Muscle of leg (tissue), 11 donors: ENCODE measurements around the gene DCDC2. TPM values are rescaled to one million over a fixed set of nuclear protein-coding genes. Genes with fewer than 3 reads are reported as not detected.
"Not testable (repeated sequence)": the region's sequence is repeated elsewhere in the genome, so short reads cannot be mapped to it uniquely, and the experiment has no call there.

ENCODE experiments used
- DNase-seq: peaks from one replicate; pipeline ENCODE4 v3.0.0; 2013
- H3K27ac ChIP-seq: one replicate; pipeline ENCODE4 v1.5.1; 2013; ENCODE audit warnings: mild to moderate bottlenecking, low read length, control low read depth
- H3K27me3 ChIP-seq: one replicate; pipeline ENCODE4 v1.6.1; 2013; ENCODE audit warnings: low read length; ENCODE audit not compliant: control insufficient read depth, insufficient read depth
- H3K36me3 ChIP-seq: one replicate; pipeline ENCODE4 v1.6.1; 2013; ENCODE audit warnings: low read length; ENCODE audit not compliant: control insufficient read depth, insufficient read depth
- H3K4me1 ChIP-seq: one replicate; pipeline ENCODE4 v1.6.1; 2013; ENCODE audit warnings: low read length; ENCODE audit not compliant: control insufficient read depth, insufficient read depth
- H3K4me3 ChIP-seq: one replicate; pipeline ENCODE4 v1.5.1; 2013; ENCODE audit warnings: low read length, control low read depth
- H3K9me3 ChIP-seq: replicated peaks from 2 replicates; pipeline ENCODE4 v1.6.1; 2013; ENCODE audit warnings: low read depth, low read length; ENCODE audit not compliant: control insufficient read depth
- WGBS: methylation state at CpG from one replicate; pipeline ENCODE4 v1.1.5; 2013; ENCODE audit warnings: missing lambda C conversion rate; ENCODE audit not compliant: insufficient coverage; 5-methylcytosine and 5-hydroxymethylcytosine counted together
- polyA plus RNA-seq, 8 donors: library from polyadenylated mRNA; unstranded; fragments of 120-200 nt; gene quantifications; one replicate each; pipeline versions ENCODE4 v1.2.1 to v1.2.3, GENCODE V29; 2013; ENCODE audit warnings: inconsistent platforms in 1 of 8, low replicate concordance in 1 of 8; ENCODE audit not compliant: insufficient read length in 8 of 8, insufficient read depth in 1 of 8
- total RNA-seq: library from RNA; stranded (reverse); fragments of 120-200 nt; gene quantifications from one replicate; pipeline ENCODE4 v1.2.4, GENCODE V29; 2013

DCDC2 gene
- total and polyA plus RNA-seq, 9 donors: 0.04 to 0.60 (median 0.17) TPM

DNA sequence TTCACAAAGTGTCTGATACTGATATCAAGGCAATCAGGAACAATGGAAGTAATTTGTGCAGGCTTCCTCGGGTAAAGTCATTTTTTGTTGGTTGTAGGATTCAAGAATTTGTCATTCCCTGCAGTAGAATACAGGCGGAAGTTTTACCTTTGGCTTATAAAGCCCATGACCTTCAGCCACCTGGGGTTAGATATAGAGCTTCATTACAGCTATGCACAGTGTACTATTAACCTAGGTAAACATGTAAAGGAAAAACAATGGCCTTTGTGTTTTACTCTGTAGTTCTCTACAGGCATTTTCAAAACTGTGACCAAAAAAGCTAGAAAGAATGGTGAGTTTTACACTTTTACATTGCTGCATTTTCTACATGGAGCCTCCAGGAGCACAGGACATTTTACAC, 116.9 kb downstream of the DCDC2 start:
- DNase-seq: no peak
- Histone ChIP-seq H3K36me3 (no peaks in the 10 kb centered on the region), H3K9me3 (no peaks in the 10 kb centered on the region), H3K27me3 (no peaks in the 10 kb centered on the region), H3K27ac (no peak overlapping the region), H3K4me3 (no peak overlapping the region), H3K4me1 (no peaks in the 10 kb centered on the region)
- no CpG with 5 or more reads among the region's 2 CpGs for WGBS

DNA sequence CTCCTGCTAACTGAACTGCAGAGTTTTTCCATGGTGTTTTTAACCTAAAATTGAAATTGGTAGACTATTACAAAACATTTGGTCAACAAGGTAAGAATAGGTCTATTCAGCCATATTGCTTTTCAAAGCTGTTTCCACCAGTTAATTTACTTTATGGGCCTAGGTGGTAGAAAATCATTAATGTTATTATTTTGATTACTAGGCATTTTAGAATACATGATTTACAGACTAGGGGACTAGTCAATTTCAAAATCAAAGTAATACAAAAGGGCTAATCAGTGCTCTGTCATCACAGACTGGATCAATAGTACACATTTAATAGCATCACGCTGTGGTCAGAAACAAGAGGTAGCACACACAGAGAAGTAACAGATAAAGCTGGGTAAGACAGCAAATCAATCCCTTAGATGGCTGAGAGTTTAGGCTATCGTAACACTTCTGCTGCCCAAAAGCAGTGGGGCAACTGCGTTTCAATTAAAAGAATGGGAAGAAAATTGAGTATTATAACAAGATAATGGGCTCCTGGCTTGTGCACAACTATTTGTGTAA, 117.4 kb downstream of the DCDC2 start:
- H3K4me3 ChIP-seq: no peak overlapping the region
- H3K4me1 ChIP-seq: no peaks in the 10 kb centered on the region
- H3K27ac ChIP-seq: no peak overlapping the region
- 100% methylated on average over 2 of the region's 3 CpGs for WGBS
- no peaks in the 10 kb centered on the region for H3K9me3 ChIP-seq
- no peaks in the 10 kb centered on the region for H3K27me3 ChIP-seq
- DNase-seq: no peak
- H3K36me3 ChIP-seq: no peaks in the 10 kb centered on the region

DNA sequence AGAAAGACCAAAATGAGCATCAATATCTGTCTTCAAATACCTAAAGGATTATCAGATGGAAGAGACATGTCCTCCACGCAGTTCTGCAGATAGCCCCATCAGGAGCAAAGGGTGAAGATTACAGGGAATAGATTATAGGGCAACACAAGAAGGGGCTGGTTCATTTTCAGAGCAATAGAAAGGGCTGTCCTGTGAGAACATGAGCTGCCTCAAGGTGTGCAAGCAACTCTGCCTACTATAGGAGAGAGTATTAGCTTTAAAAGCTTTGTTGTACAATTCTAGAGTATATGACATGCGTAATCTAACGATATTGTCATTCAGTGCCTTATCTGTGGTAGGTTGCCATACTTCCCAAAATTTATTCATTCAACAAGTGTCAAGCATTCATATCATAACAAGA, 119.2 kb downstream of the DCDC2 start:
- Histone ChIP-seq H3K4me1 (no peaks in the 10 kb centered on the region), H3K36me3 (no peaks in the 10 kb centered on the region), H3K27ac (no peak overlapping the region), H3K9me3 (no peaks in the 10 kb centered on the region), H3K4me3 (no peak overlapping the region), H3K27me3 (no peaks in the 10 kb centered on the region)
- whole genome bisulfite sequencing: no CpG with 5 or more reads among the region's 3 CpGs
- DNase-seq: no peak

DNA sequence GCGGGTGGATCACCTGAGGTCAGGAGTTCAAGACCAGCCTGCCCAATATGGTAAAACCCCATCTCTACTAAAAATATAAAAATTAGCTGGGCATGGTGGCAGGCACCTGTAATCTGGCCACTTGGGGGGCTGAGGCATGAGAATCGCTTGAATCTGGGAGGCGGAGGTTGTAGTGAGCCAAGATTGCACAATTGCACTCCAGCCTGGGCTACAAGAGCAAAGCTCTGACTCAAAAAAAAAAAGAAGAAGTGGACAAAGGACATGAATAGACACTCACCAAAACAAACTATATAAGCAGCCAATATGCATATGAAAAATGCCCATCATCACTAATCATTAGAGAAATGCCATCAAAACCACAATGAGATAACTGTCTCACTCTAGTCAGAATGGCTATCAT, 121.1 kb downstream of the DCDC2 start:
- not testable (repeated sequence) for H3K36me3 ChIP-seq, DNase-seq, H3K4me3 ChIP-seq, H3K9me3 ChIP-seq, H3K27me3 ChIP-seq, H3K27ac ChIP-seq, H3K4me1 ChIP-seq
- WGBS: no CpG with 5 or more reads among the region's 3 CpGs

DNA sequence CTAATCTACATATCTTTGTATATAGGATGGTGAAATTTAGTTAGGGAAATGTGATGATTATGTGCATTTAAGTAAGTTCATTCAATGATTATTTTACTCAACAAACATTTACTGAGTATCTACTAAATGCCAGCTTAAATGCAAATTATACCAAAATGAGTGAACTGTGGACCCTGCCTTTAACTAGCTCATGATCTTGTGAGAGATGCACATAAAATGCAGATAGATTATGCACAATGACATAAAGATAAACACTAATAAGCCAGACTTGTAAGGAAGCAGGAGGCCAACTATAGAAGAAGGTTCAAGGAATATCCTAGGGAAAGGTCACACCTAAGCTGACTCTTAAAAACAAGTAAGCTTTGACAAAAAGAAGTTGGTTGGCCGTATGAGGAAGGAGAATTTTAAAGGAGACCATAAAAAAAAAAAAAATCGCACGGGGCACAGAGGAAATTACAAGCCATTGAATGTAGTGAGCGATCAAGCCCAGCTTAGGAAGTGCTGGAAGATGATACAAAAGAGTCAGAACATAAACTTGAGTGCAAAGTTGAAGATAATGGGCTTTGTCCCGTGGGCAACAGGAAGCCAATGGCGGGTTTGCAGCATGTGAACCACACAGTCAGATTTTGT, 123.9 kb downstream of the DCDC2 start:
- Histone ChIP-seq H3K9me3 (no peaks in the 10 kb centered on the region), H3K4me1 (no peaks in the 10 kb centered on the region), H3K27ac (no peak overlapping the region), H3K4me3 (no peak overlapping the region), H3K36me3 (no peaks in the 10 kb centered on the region), H3K27me3 (no peaks in the 10 kb centered on the region)
- no peak for DNase-seq
- 72% methylated on average over 6 of the region's 6 CpGs for WGBS

DNA sequence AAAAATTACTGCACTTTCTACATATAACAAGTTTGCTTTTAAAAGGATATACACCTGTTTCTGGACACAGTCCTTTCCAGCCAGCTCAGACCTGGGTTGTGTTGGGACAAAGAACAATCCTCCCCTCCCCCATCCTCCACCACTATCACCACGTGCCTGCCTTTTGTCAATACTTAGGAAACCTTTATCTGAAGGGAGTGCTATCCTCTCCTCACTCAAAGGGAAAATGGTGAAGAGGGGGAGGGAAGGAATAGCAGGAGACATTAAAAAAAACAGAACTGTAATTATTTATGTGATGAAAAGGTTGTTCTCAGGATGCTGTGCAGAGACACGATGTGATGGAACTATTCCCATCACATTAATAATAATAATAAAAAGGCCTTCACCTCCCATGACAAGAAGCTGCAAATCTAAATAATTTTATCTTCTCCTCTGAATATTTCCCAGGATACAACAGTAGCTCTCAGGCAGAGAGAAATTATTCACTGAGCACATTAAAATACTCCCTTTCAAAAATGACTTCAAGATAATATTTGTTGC, 126.4 kb downstream of the DCDC2 start:
- no peaks in the 10 kb centered on the region for H3K36me3 ChIP-seq
- H3K27ac ChIP-seq: no peak overlapping the region
- no peak for DNase-seq
- no peaks in the 10 kb centered on the region for H3K4me1 ChIP-seq
- H3K27me3 ChIP-seq: no peaks in the 10 kb centered on the region
- no peak overlapping the region for H3K4me3 ChIP-seq
- no CpG with 5 or more reads among the region's 2 CpGs for WGBS
- H3K9me3 ChIP-seq: no peaks in the 10 kb centered on the region

DNA sequence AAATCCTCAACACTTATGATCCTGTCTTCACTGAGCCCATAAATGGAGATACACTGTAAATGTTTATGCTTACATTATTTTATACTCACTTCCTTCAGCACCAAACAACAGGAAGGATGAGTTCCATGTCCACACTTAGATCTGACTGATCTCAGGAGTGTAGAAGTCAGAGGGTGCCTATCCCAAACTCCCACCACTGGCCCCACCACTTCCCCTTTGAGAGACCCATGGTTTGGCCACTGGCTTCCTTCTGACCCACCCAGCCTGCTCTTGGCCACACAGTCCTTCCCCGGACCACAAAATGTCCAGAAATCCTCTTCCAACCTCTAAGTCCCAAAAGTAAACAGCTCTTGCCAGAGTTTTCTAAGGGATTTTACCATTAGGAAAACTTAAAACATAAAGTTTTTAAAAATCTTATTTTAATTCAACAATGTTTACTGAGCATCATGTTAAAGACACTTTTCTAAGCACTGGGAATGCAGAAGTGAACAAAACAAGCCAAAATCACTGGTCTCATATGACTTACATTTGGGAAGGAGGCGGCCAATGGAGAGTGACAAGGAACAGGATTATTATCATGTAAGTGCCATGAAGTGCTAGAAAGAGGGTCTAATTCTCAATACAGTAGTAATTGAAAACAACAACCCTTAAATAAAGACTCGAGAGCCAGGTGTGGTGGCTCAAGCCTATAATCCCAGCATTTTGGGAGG, 128.0 kb downstream of the DCDC2 start:
- H3K27ac ChIP-seq: no peak overlapping the region
- DNase-seq: no peak
- WGBS: no CpG with 5 or more reads among the region's 3 CpGs
- H3K36me3 ChIP-seq: no peaks in the 10 kb centered on the region
- H3K4me3 ChIP-seq: no peak overlapping the region
- no peaks in the 10 kb centered on the region for H3K9me3 ChIP-seq
- H3K4me1 ChIP-seq: no peaks in the 10 kb centered on the region
- H3K27me3 ChIP-seq: no peaks in the 10 kb centered on the region

DNA sequence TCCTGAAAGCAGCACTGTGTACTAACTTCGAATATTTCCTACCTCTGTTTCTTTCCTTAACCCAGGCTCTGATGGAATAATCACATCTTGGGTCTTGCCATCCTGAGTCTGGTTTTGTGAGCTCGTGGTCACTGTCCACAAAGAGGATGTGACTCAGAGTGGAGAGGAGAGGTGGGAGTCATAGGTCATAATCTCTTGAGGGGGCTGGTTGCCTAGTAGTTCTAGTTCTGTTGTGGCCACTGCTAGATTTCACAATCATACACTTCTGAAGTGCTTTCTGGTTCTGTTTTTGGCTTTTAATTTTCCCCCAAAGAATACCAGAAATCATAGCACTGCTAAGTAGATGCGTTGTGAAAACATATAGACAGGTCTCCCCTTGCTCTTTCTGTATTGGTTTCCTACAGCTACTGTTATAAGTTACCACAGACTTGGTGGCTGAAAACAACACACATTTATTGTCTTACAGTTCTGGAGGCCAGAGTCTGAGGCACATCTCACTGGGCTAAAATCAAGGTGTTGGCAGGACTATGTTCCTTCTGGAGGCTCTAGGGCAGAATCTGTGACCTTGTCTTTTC, 129.1 kb downstream of the DCDC2 start:
- H3K27me3 ChIP-seq: no peaks in the 10 kb centered on the region
- H3K9me3 ChIP-seq: no peaks in the 10 kb centered on the region
- WGBS: 33% methylated on average over 1 of the region's 3 CpGs
- no peak overlapping the region for H3K27ac ChIP-seq
- H3K4me1 ChIP-seq: no peaks in the 10 kb centered on the region
- no peaks in the 10 kb centered on the region for H3K36me3 ChIP-seq
- DNase-seq: peak; percentile 40
- no peak overlapping the region for H3K4me3 ChIP-seq

DNA sequence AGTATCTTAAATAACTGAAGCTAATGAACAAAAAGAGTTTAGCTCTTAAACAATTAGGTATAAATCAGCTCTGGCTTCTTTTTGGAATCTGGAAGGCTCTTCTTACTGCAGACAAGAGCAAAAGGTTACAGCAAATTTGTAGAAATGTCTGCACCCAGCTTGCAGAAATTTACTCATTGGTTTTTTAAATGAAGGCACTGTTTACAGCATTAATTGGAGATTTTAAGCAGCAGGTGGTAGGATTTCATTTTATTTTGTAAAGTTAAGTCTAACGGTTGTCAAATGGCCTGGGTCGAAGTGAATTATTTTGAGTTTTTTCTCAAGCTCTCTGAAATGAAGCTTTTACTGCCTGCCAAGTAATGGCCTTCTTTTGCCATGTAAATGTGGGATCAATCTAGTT, 129.7 kb downstream of the DCDC2 start:
- Histone ChIP-seq H3K4me3 (no peak overlapping the region), H3K4me1 (no peaks in the 10 kb centered on the region), H3K9me3 (no peaks in the 10 kb centered on the region), H3K27me3 (no peaks in the 10 kb centered on the region), H3K36me3 (no peaks in the 10 kb centered on the region), H3K27ac (no peak overlapping the region)
- peak; percentile 7 for DNase-seq
- WGBS: no CpG with 5 or more reads among the region's 2 CpGs

DNA sequence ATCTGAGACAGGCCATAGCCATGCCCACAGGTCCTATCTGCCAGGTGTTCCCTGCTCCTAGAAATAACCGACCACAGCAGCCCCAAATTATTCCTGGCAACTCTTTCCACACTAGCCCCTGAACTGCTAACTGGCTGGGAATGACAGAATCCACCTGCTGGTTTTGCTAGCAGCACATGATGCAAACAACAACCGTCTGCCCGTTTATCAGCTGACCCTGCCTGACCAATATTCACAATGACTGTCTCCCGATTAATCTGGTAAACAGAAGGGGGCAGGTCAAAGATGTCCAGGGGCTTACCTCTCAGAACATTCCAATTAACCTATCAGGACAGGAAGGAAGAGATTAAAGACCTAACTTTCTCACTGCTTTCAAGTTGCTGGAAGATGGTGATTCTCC, 130.3 kb downstream of the DCDC2 start:
- H3K36me3 ChIP-seq: no peaks in the 10 kb centered on the region
- no peaks in the 10 kb centered on the region for H3K4me1 ChIP-seq
- H3K27ac ChIP-seq: no peak overlapping the region
- no peak for DNase-seq
- no peaks in the 10 kb centered on the region for H3K27me3 ChIP-seq
- no peak overlapping the region for H3K4me3 ChIP-seq
- H3K9me3 ChIP-seq: no peaks in the 10 kb centered on the region
- WGBS: 51% methylated on average over 3 of the region's 4 CpGs
